Ureter (tissue), 1 donor: ENCODE data around the gene UGT1A5. TPM values are rescaled to one million over a fixed set of nuclear protein-coding genes. Genes with fewer than 3 reads are reported as not detected.

Source experiments
- total RNA-seq: library from RNA; stranded (reverse); gene quantifications from one replicate; pipeline ENCODE4 v1.2.4, GENCODE V29; 2023
- donor health status: DM: yes; HTN: yes; CAD: no.

The UGT1A5 gene
- total RNA-seq, 1 donor from 2014 or later = 21.3 TPM

Other genes starting within 250 kb of the UGT1A5 start
- 79.2 TPM for gene USP40, start 146.1 kb upstream of the UGT1A5 start, total RNA-seq
- gene UGT1A8, start 95.3 kb upstream of the UGT1A5 start, total RNA-seq = 4.4 TPM
- 3.0 TPM for gene UGT1A10, start 76.5 kb upstream of the UGT1A5 start, total RNA-seq
- 1.5 TPM for gene UGT1A9, start 41.0 kb upstream of the UGT1A5 start, total RNA-seq
- gene UGT1A7, start 31.0 kb upstream of the UGT1A5 start, total RNA-seq = 7.7 TPM
- gene UGT1A6, start 20.0 kb upstream of the UGT1A5 start, total RNA-seq = 134 TPM
- gene UGT1A4, start 5.8 kb downstream of the UGT1A5 start, total RNA-seq = 23.2 TPM
- 20.8 TPM for gene UGT1A3, start 16.1 kb downstream of the UGT1A5 start, total RNA-seq
- 21.8 TPM for gene UGT1A1, start 47.4 kb downstream of the UGT1A5 start, total RNA-seq
- 9.3 TPM for gene MROH2A, start 65.4 kb downstream of the UGT1A5 start, total RNA-seq
- gene HJURP, start 141.6 kb downstream of the UGT1A5 start, total RNA-seq = 0.31 TPM
- not detected for gene TRPM8, start 204.5 kb downstream of the UGT1A5 start, total RNA-seq